Measurements from ENCODE around the gene MORC4. TPM values are rescaled to one million over a fixed set of nuclear protein-coding genes. Genes with fewer than 3 reads are reported as not detected.

The MORC4 gene
- total RNA-seq, 1 experiment from 2014 or later, result 31.6 TPM

DNA sequence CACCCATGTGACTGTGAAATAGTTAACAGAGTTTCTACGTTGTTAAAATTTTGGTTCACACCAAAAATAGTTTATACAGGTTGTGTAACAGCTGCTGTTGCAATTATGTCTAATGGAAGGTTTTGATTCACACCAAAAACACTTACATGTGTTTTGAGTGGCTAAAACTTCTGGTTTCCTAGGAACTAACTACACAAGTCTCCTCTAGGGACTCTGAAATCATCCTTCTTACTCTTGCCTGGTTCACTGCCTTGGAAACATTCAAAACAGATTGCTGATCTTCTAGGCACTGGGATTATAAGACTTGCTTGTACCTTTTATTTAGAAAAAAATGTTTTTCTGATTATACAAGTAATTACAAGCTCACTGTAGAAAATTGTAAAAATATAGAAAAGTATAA is 14.9 kb upstream of the MORC4 start:
- no peaks in the 10 kb centered on the region for H3K36me3 Mint-ChIP-seq (ENCODE audit: insufficient read depth, unreplicated experiment)
- TF ChIP-seq, protein P1, sequence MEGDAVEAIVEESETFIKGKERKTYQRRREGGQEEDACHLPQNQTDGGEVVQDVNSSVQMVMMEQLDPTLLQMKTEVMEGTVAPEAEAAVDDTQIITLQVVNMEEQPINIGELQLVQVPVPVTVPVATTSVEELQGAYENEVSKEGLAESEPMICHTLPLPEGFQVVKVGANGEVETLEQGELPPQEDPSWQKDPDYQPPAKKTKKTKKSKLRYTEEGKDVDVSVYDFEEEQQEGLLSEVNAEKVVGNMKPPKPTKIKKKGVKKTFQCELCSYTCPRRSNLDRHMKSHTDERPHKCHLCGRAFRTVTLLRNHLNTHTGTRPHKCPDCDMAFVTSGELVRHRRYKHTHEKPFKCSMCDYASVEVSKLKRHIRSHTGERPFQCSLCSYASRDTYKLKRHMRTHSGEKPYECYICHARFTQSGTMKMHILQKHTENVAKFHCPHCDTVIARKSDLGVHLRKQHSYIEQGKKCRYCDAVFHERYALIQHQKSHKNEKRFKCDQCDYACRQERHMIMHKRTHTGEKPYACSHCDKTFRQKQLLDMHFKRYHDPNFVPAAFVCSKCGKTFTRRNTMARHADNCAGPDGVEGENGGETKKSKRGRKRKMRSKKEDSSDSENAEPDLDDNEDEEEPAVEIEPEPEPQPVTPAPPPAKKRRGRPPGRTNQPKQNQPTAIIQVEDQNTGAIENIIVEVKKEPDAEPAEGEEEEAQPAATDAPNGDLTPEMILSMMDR (IDR thresholded peaks at IDR 0.05; ENCODE audit: unreplicated experiment), result no peak
- DNase-seq, result no peak

DNA sequence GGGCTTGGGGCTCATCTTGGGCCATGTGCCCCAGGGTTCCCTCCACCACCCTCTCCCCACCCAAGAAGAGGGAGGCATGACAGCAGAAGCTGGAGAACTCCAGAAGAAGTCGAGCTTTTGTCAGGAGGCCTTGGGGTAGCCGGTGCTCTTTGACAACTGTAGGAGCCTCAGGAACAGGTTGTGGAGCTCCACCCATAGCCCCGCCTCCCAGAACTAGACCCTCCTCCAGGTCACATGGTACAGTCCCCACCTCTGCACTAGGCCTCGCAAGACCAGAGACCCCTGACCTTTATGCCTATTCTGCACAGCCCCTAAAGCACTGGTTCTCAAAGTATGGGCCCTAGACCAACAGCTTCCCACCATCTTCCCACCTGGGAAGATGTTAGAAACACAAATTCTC is 8.0 kb upstream of the MORC4 start:
- intact Hi-C loops (cut with micrococcal nuclease; ENCODE audit: unreplicated experiment), result no loop called here
- BruUV-seq (replicated peaks), result no TSS peak
- no peak for DNase-seq
- Mint-ChIP-seq H3K4me1 (ENCODE audit: low read depth, unreplicated experiment) (no peaks in the 10 kb centered on the region), H3K4me3 (ENCODE audit: low read depth, unreplicated experiment) (no peak overlapping the region), H3K27ac (ENCODE audit: unreplicated experiment) (no peak overlapping the region), H3K27me3 (ENCODE audit: unreplicated experiment) (no peaks in the 10 kb centered on the region), H3K36me3 (ENCODE audit: insufficient read depth, unreplicated experiment) (no peaks in the 10 kb centered on the region), H3K9me3 (ENCODE audit: low read depth, unreplicated experiment) (no peaks in the 10 kb centered on the region)
- TF ChIP-seq, protein P1 (IDR thresholded peaks at IDR 0.05; ENCODE audit: unreplicated experiment), result no peak
- CTCF ChIA-PET, result no interaction called here

More for the DNA sequence above, 14.9 kb upstream of the MORC4 start:
- BruUV-seq (replicated peaks), result no TSS peak
- Mint-ChIP-seq H3K27me3 (ENCODE audit: unreplicated experiment) (no peaks in the 10 kb centered on the region), H3K4me3 (ENCODE audit: low read depth, unreplicated experiment) (no peak overlapping the region), H3K9me3 (ENCODE audit: low read depth, unreplicated experiment) (no peaks in the 10 kb centered on the region), H3K27ac (ENCODE audit: unreplicated experiment) (no peak overlapping the region), H3K4me1 (ENCODE audit: low read depth, unreplicated experiment) (no peaks in the 10 kb centered on the region)
- intact Hi-C loops (cut with micrococcal nuclease; ENCODE audit: unreplicated experiment), result no loop called here
- CTCF ChIA-PET, result no interaction called here

DNA sequence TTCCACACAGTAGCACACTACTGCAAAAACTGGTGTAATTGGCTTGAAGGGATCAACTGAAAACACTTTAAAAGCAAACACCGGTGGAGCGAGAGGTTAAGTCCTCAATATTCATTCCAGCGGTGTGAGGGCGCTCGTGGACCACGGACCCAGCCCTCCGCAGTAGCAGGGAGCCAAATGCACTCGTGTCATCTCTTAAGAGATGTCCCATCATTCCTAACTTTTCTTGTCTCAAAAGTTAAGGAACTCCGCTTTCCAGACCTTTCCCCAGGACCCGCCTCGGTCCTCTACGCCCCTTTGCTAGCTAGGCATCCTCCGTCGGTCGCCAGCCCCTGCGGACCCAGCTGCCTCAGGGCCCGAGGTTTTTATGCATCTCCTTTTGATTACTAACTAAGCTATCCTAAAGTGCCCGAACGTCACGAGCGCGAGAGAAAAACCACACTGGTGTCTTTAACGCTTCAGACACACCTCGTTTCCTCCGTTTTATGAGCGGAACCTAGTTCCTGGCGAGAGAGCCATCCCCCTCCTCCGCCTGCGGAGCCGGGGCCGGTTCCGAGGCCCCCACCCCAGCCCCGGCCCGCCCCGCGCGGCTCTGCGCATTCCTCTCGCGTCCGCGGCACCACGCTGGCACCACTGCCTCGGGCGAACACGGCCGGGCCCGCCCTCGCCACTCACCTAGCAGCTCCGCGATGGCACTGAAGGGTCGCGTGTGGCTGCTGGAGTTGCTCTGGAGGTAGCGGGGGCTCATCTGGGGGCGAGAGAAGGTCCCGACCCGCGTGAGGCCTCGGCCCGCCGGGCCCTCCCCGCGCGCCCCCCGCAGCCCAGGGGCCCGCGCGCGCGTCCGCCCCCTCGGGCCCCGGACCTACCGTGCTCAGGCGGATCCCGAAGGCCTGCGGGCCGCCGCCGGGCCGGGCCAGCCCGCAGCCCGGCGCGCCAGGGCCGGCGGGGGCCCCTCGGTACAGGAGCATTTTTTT is 723 bp downstream of the MORC4 start:
- intact Hi-C loops (cut with micrococcal nuclease; ENCODE audit: unreplicated experiment), result no loop called here
- peak; percentile 61 for DNase-seq
- TF ChIP-seq, protein P1 (IDR thresholded peaks at IDR 0.05; ENCODE audit: unreplicated experiment), result no peak
- Mint-ChIP-seq H3K4me1 (ENCODE audit: low read depth, unreplicated experiment) (peaks cover 27% of the 10 kb centered on the region), H3K27ac (ENCODE audit: unreplicated experiment) (no peak overlapping the region), H3K9me3 (ENCODE audit: low read depth, unreplicated experiment) (no peaks in the 10 kb centered on the region), H3K36me3 (ENCODE audit: insufficient read depth, unreplicated experiment) (peaks cover 13% of the 10 kb centered on the region), H3K27me3 (ENCODE audit: unreplicated experiment) (no peaks in the 10 kb centered on the region), H3K4me3 (ENCODE audit: low read depth, unreplicated experiment) (peak overlapping the region; percentile 77)
- CTCF ChIA-PET, result interaction anchor here (0.6 to 1.8 kb wide), 4 partner anchors 273 to 629 kb away, joined by 3 to 7 read pairs (median 4); partner anchors contain the start of gene PRPS1
- no TSS peak for BruUV-seq (replicated peaks)

DNA sequence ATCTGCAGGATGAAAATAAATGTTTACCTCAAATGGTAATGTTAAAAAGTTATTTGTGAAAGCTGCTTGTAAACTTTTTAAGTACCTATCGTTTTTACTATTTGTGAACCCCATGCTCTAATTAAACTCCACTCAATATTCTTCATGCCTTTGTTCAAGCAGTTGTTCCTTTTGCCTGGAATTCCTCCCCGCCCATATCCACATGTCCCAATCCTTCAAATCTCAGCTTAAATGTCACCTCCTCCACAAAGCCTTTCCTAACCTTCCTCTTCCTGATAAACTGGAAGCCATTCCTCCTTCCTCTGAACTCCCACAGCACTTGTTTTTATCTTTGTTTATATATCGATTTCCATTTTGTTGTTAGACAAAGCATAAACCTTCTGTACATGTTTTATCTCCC is 2.4 kb downstream of the MORC4 start:
- no TSS peak for BruUV-seq (replicated peaks)
- Mint-ChIP-seq H3K4me3 (ENCODE audit: low read depth, unreplicated experiment) (peak overlapping the region; percentile 77), H3K9me3 (ENCODE audit: low read depth, unreplicated experiment) (no peaks in the 10 kb centered on the region), H3K4me1 (ENCODE audit: low read depth, unreplicated experiment) (peaks cover 27% of the 10 kb centered on the region), H3K36me3 (ENCODE audit: insufficient read depth, unreplicated experiment) (peaks cover 13% of the 10 kb centered on the region), H3K27me3 (ENCODE audit: unreplicated experiment) (no peaks in the 10 kb centered on the region), H3K27ac (ENCODE audit: unreplicated experiment) (peak overlapping the region; percentile 37)
- no peak for DNase-seq
- CTCF ChIA-PET, result interaction anchor here (0.7 kb wide), 1 partner anchor 177 kb away, joined by 3 read pairs; no protein-coding TSS in a partner anchor
- intact Hi-C loops (cut with micrococcal nuclease; ENCODE audit: unreplicated experiment), result no loop called here
- TF ChIP-seq, protein P1 (IDR thresholded peaks at IDR 0.05; ENCODE audit: unreplicated experiment), result no peak
